GM19372 (cell line): Measurements from ENCODE around the gene EML1.

ENCODE experiments used
- ATAC-seq: cut with Tn5 transposase; IDR thresholded peaks from one replicate; pipeline ENCODE4 v1.9.1; 2021; ENCODE audit warnings: mild to moderate bottlenecking, low read depth, moderate library complexity; ENCODE audit not compliant: unreplicated experiment

EML1 gene

GRCh38 chr14:99888149-99888548, 94.9 kb downstream of the EML1 start:
- no peak for ATAC-seq

GRCh38 chr14:99889268-99889667, 96.1 kb downstream of the EML1 start:
- no peak for ATAC-seq

GRCh38 chr14:99891266-99891665, 98.1 kb downstream of the EML1 start:
- ATAC-seq, result no peak

GRCh38 chr14:99891900-99892299, 98.7 kb downstream of the EML1 start:
- ATAC-seq, result no peak

GRCh38 chr14:99892406-99892805, 99.2 kb downstream of the EML1 start:
- ATAC-seq, result no peak

GRCh38 chr14:99896361-99896760, 103.1 kb downstream of the EML1 start:
- ATAC-seq, result no peak

- no peak for ATAC-seq
Observed at GRCh38 chr14:99899578-99900178, 106.5 kb downstream of the EML1 start.

- no peak for ATAC-seq
Observed at GRCh38 chr14:99902925-99903324, 109.7 kb downstream of the EML1 start.

GRCh38 chr14:99904506-99904905, 111.3 kb downstream of the EML1 start:
- ATAC-seq, result no peak

GRCh38 chr14:99905121-99905520, 111.9 kb downstream of the EML1 start:
- ATAC-seq, result no peak

GRCh38 chr14:99907761-99908652, 114.8 kb downstream of the EML1 start:
- no peak for ATAC-seq

GRCh38 chr14:99908653-99909250, 115.5 kb downstream of the EML1 start:
- no peak for ATAC-seq

GRCh38 chr14:99909513-99910064, 116.4 kb downstream of the EML1 start:
- ATAC-seq, result no peak

- ATAC-seq, result no peak
Observed at GRCh38 chr14:99910337-99911309, 117.4 kb downstream of the EML1 start.

GRCh38 chr14:99915305-99916090, 122.3 kb downstream of the EML1 start:
- ATAC-seq, result no peak

GRCh38 chr14:99916091-99916383, 122.8 kb downstream of the EML1 start:
- ATAC-seq, result no peak

GRCh38 chr14:99918781-99919180, 125.6 kb downstream of the EML1 start:
- ATAC-seq, result no peak

- ATAC-seq, result no peak
Observed at GRCh38 chr14:99921425-99921824, 128.2 kb downstream of the EML1 start.

- no peak for ATAC-seq
Observed at GRCh38 chr14:99924379-99924778, 131.2 kb downstream of the EML1 start.

- ATAC-seq, result no peak
Observed at GRCh38 chr14:99925471-99925870, 132.3 kb downstream of the EML1 start.
